GM13977 (cell line): ENCODE data around the gene RFWD3.

ENCODE experiments used
- DNase-seq: peaks from one replicate; pipeline ENCODE4 v3.0.0; 2012; ENCODE audit warnings: low spot score
- in situ Hi-C: fragments of 300-500 bp; cut with MboI; formaldehyde crosslinking; loops from one replicate; pipeline ENCODE4 v1.12.0; 2022; ENCODE audit warnings: low sequenced_read_pairs, low pct_unique_long_range_greater_than_20kb, mixed read lengths, inconsistent platforms; ENCODE audit not compliant: unreplicated experiment
- TF ChIP-seq, protein P1 (sequence below): IDR thresholded peaks from 2 replicates; pipeline ENCODE4 v1.5.1; 2012; ENCODE audit warnings: mild to moderate bottlenecking, control low read depth; ENCODE audit not compliant: insufficient read depth; ENCODE audit errors: extremely low read depth, missing control alignments

The RFWD3 gene

DNA sequence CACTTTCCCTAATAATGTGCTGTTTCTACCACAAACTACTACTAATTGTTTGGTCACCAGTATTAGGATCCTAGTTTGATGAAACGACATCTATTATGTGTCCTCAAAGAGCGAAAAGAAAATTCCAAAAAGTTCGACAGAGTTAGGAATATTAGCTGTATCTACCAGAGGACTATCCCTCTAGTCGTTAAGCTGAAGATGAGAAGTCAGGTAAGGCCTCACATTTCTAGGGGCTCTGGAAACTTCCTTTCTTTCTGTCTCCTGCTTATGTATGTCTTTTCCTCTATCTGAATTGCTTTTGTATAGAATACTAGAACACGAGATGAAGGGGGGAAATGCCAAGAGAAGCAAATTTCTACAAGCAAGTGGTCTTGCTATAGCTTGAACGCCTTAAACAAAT is 61.3 kb downstream of the RFWD3 start:
- no peak for DNase-seq
- in situ Hi-C loops: loop anchor here (25.0 kb wide), 1 partner anchor 118 kb away; no protein-coding TSS in a partner anchor
- TF ChIP-seq, protein P1, sequence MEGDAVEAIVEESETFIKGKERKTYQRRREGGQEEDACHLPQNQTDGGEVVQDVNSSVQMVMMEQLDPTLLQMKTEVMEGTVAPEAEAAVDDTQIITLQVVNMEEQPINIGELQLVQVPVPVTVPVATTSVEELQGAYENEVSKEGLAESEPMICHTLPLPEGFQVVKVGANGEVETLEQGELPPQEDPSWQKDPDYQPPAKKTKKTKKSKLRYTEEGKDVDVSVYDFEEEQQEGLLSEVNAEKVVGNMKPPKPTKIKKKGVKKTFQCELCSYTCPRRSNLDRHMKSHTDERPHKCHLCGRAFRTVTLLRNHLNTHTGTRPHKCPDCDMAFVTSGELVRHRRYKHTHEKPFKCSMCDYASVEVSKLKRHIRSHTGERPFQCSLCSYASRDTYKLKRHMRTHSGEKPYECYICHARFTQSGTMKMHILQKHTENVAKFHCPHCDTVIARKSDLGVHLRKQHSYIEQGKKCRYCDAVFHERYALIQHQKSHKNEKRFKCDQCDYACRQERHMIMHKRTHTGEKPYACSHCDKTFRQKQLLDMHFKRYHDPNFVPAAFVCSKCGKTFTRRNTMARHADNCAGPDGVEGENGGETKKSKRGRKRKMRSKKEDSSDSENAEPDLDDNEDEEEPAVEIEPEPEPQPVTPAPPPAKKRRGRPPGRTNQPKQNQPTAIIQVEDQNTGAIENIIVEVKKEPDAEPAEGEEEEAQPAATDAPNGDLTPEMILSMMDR: no peak

DNA sequence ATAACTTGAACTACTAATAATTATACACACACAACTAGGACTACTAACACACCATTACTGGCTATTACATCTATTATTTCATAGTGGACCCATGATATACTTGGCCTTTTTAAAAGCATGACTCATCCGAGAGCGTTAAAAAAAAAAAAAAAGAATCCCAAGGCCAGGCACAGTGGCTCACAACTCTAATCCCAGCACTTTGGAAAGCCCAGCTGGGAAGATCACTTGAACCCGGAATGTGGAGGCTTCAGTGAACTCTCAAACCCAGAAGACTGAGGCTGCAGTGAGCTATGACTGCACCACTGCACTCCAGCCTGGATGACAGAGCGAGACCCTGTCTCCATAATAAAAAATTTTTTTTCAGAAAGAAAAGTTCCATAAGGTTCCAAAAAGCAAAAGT is 62.8 kb downstream of the RFWD3 start:
- in situ Hi-C loops: loop anchor here (25.0 kb wide), 1 partner anchor 117 kb away; no protein-coding TSS in a partner anchor
- TF ChIP-seq, protein P1: no peak

DNA sequence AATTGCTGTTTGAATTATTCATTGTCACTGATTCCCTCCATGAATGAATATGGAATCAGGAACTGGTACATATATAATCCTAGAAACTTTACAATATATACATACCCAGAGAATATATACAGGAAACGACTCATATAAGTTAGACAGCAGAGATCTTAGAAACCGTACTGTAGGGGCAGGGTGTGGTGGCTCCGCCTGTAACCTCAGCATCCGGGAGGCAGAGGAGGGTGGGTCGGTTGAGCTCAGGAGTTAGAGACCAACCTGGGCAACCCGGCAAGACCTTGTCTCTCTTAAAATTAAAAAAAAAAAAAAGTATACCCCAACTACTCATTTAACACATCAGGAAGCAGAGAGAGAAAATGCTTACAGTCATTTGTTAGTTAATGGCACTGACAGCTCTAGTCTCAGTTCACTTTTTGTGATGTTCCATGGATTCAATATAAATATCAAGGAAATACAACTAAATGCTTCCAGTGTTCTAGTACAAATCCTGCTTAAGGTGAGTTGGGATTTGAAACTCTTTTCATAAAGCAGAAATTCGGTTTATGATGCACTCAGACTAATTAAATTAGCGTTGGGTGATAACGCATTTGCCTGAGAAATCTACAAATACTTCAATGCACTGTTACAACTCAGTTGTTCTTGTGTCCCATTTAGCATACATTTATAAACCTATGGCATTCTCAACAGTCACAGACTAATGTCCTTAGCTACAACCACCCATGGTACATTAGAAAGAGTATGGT is 65.4 kb downstream of the RFWD3 start:
- TF ChIP-seq, protein P1: no peak
- DNase-seq: no peak
- in situ Hi-C loops: loop anchor here (25.0 kb wide), 1 partner anchor 114 kb away; no protein-coding TSS in a partner anchor

More for the DNA sequence above, 62.8 kb downstream of the RFWD3 start:
- DNase-seq: no peak

DNA sequence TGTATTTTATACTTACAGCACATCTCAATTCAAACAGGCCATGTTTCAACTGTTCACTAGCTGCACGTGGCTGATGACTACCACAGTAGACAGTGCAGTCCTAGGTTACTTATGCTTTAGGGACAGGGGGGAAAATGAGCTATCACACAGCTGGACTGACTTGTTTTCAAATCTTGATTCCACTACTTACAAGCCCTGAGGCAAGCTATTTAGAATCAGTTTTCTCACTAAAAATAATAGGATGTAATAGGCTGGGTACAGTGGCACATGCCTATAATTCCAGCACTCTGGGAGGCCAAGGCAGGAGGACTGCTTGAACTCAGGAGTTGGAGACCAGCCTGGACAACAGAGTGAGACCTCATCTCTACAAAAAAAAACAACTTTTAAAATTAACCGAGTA is 70.1 kb downstream of the RFWD3 start:
- in situ Hi-C loops: no loop called here
- TF ChIP-seq, protein P1: no peak
- DNase-seq: no peak

DNA sequence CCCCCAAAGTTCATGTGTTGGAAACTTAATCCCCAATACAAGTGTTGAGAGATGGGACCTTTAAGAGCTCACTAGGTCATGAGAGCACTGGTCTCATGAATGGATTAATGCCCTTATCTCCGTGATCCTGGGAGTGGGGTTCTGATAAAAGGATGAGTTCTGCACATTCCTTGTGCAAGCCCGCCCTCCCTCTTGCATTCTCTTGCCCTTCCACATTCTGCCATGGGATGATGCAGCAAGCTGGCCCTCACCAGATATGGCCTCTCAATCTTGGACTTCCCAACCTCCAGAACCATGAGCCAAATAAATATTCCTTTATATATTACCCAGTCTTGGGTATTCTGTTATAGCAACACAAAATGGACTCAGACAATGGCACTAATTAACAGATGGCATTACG is 73.8 kb downstream of the RFWD3 start:
- DNase-seq: no peak
- TF ChIP-seq, protein P1: no peak
- in situ Hi-C loops: no loop called here

DNA sequence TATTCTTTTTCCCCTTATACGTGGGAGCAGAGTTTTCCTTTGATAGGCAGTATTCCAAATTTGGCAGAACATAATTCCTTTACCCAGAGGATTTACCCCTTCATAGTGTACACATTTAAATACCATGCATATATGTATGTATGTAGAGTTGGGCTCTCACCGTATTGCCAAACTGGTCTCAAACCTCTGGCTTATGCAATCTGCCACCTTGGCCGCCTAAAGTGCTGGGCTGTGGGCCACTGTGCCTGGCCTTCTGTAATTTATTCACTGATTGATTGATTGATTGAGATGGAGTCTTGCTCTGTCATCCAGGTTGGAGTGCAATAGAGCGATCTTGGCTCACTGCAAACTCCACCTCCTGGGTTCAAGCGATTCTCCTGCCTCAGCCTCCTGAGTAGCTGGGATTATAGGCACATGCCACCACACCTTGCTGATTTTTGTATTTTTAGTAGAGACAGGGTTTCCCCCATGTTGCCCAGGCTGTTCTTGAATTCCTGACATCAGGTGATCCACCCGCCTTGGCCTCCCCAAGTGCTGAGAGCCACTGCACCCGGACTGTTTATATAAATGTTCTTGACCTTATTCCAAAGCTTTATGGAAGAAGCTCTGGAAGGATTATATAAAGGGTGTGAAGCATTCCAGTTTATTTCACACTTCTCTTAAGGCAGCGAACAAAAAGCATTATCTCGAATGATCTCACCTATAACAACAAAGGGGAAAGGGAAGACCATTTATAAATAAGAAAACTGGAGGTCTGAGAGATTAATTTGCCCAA is 74.6 kb downstream of the RFWD3 start:
- no peak for DNase-seq
- in situ Hi-C loops: no loop called here
- TF ChIP-seq, protein P1: no peak
